ENCODE measurements around the gene SSBP4. TPM values are rescaled to one million over a fixed set of nuclear protein-coding genes. Genes with fewer than 3 reads are reported as not detected.

Gene SSBP4
- polyA plus RNA-seq, 2 of the 4 experiments (the other 2 are of a cell fraction), result 6.9 to 43.2 TPM

- DNase-seq (ENCODE audit: low read depth in 1 of 2, low spot score in 1 of 2) (peak in 1 of 2 experiments; percentile 44), FAIRE-seq (no peak), ATAC-seq (peak in 1 of 2 experiments; percentile 17; a peak in 1 of 6 replicates)
- TF ChIP-seq JUNB (IDR thresholded peaks at IDR 0.05), result no peak
- no peak for TF ChIP-seq PHF8 (IDR thresholded peaks at IDR 0.05; ENCODE audit: borderline replicate concordance, low read depth)
- no peak for TF ChIP-seq TFCP2L1 (CRISPR knock-in tag; IDR thresholded peaks at IDR 0.05)
- TF ChIP-seq HMGXB4 (CRISPR knock-in tag; IDR thresholded peaks at IDR 0.05; ENCODE audit: borderline replicate concordance), result no peak
- no peak for TF ChIP-seq MAZ (IDR thresholded peaks at IDR 0.05; ENCODE audit: borderline replicate concordance, low read depth, low read length)
- no peak for TF ChIP-seq EP300 (IDR thresholded peaks at IDR 0.05)
- no peak for TF ChIP-seq RNF2 (IDR thresholded peaks at IDR 0.05; ENCODE audit: borderline replicate concordance, low read depth)
- no peak for TF ChIP-seq RCOR1 (IDR thresholded peaks at IDR 0.05; ENCODE audit: low read depth, low read length)
- TF ChIP-seq ELK1 (IDR thresholded peaks at IDR 0.05; ENCODE audit: low read depth, low read length), result no peak
- no peak for TF ChIP-seq MYC (IDR thresholded peaks at IDR 0.05; ENCODE audit: borderline replicate concordance, low read length)
- no peak for TF ChIP-seq SREBF2 (IDR thresholded peaks at IDR 0.05)
- no peak for TF ChIP-seq RAD21 (conservative IDR thresholded peaks at IDR 0.05 in 1 of 2, IDR thresholded peaks at IDR 0.05 in 1 of 2)
- no peak for TF ChIP-seq NPAS2 (CRISPR knock-in tag; IDR thresholded peaks at IDR 0.05; ENCODE audit: borderline replicate concordance)
- TF ChIP-seq EHF (CRISPR knock-in tag; IDR thresholded peaks at IDR 0.05), result no peak
- no peak for TF ChIP-seq ATOH8 (CRISPR knock-in tag; IDR thresholded peaks at IDR 0.05; ENCODE audit: low read depth)
- TF ChIP-seq E2F6 (IDR thresholded peaks at IDR 0.05; ENCODE audit: borderline replicate concordance, low read depth), result no peak
- TF ChIP-seq USF2 (IDR thresholded peaks at IDR 0.05), result no peak
- TF ChIP-seq HOXB13 (CRISPR knock-in tag; IDR thresholded peaks at IDR 0.05; ENCODE audit: low read depth), result no peak
- no peak for TF ChIP-seq ZNF302 (CRISPR knock-in tag; IDR thresholded peaks at IDR 0.05)
- TF ChIP-seq NR3C1 (IDR thresholded peaks at IDR 0.05), result no peak
- H3K4me2 ChIP-seq, result peak overlapping the region; percentile 36
- peak overlapping the region in 1 of 2 experiments; percentile 40; a peak in 2 of 6 replicates for H3K27ac ChIP-seq
- H3K9me3 ChIP-seq, result no peaks in the 10 kb centered on the region
- ChIA-PET CTCF (interaction anchor here (0.6 to 11.3 kb wide), 7 partner anchors 8 to 1072 kb away, joined by 3 to 168 read pairs (median 4); no protein-coding TSS in a partner anchor), POLR2A (no interaction called here)
- H3K4me3 ChIP-seq, result no peak overlapping the region
- WGBS (ENCODE audit: missing lambda C conversion rate), result 44% methylated on average over 10 of the region's 10 CpGs
- H3K4me1 ChIP-seq, result peaks cover 11% of the 10 kb centered on the region
These were observed 34.2 kb downstream of the SSBP4 start for GRCh38 chr19:18453269-18454024.
